ENCODE data around the gene MAGEA4.

- TF ChIP-seq POLR2A (IDR thresholded peaks at IDR 0.05) (no peak), CTCF (IDR thresholded peaks at IDR 0.05) (no peak), EP300 (IDR thresholded peaks at IDR 0.05; ENCODE audit: low read depth) (no peak), POLR2AphosphoS5 (IDR thresholded peaks at IDR 0.05) (no peak)
These were observed 53.5 kb downstream of the MAGEA4 start for GRCh38 chrX:151966236-151966635.

Measured in transverse colon (tissue), 4 donors.